GM12865 (cell line): ENCODE data around the gene ADSL.

ENCODE experiments used
- DNase-seq: peaks from one replicate; pipeline ENCODE4 v3.0.0; 2010; ENCODE audit warnings: low read depth
- H3K4me3 ChIP-seq: 2 replicates; pipeline ENCODE4 v1.5.1; 2011; ENCODE audit warnings: mild to moderate bottlenecking, low read depth, low read length, control low read depth
- TF ChIP-seq, protein P1 (sequence below): IDR thresholded peaks from 2 replicates; pipeline ENCODE4 v1.5.1; 2011; ENCODE audit warnings: low read length, control low read depth, low read depth, inconsistent platforms; ENCODE audit not compliant: insufficient read depth; ENCODE audit errors: missing control alignments

Gene ADSL

DNA sequence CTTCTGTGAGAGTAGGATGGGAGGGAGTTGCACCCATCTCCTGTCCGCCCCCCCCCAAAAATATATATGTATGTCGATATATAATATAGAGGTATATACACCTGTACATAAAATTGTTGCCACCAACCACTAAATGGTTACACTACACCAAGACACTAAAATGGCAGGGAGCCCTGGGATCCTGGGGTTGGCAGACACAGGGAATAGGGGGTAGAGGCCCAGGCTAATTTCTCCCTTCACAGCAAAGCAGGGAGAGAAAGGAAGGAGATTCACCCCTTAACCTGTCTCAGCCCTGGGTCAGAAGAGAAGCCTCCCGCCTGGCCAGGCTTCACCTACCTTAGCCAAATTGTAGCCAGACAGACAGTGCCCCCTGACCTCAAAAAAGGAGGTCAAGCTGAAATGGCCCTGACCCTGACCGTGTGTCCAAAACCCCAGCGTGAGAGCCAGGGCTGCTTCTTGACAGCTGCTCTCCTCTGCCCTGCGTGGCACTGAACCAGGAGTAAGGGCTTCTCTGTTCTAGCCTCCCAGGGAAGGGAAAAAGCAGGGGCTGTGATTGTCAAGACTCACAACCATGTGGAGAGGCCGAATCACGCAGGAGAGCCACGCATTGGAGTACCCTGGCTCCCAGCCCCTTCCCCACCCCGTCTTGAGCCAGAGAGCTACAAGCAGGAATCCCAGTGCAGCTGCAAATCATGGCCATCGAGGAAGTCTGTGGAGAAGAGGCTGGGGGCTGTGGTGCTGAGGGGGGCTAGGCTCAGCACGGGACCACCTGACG is 64.6 kb downstream of the ADSL start:
- TF ChIP-seq, protein P1, sequence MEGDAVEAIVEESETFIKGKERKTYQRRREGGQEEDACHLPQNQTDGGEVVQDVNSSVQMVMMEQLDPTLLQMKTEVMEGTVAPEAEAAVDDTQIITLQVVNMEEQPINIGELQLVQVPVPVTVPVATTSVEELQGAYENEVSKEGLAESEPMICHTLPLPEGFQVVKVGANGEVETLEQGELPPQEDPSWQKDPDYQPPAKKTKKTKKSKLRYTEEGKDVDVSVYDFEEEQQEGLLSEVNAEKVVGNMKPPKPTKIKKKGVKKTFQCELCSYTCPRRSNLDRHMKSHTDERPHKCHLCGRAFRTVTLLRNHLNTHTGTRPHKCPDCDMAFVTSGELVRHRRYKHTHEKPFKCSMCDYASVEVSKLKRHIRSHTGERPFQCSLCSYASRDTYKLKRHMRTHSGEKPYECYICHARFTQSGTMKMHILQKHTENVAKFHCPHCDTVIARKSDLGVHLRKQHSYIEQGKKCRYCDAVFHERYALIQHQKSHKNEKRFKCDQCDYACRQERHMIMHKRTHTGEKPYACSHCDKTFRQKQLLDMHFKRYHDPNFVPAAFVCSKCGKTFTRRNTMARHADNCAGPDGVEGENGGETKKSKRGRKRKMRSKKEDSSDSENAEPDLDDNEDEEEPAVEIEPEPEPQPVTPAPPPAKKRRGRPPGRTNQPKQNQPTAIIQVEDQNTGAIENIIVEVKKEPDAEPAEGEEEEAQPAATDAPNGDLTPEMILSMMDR: no peak
- H3K4me3 ChIP-seq: no peak overlapping the region
- no peak for DNase-seq

GRCh38 chr22:40411506-40411861 is 65.2 kb downstream of the ADSL start:
- no peak overlapping the region for H3K4me3 ChIP-seq
- DNase-seq: no peak
- TF ChIP-seq, protein P1: no peak

- peak; percentile 84 for DNase-seq
- TF ChIP-seq, protein P1: no peak
- no peak overlapping the region for H3K4me3 ChIP-seq
Observed at GRCh38 chr22:40412441-40412840, 66.1 kb downstream of the ADSL start.

DNA sequence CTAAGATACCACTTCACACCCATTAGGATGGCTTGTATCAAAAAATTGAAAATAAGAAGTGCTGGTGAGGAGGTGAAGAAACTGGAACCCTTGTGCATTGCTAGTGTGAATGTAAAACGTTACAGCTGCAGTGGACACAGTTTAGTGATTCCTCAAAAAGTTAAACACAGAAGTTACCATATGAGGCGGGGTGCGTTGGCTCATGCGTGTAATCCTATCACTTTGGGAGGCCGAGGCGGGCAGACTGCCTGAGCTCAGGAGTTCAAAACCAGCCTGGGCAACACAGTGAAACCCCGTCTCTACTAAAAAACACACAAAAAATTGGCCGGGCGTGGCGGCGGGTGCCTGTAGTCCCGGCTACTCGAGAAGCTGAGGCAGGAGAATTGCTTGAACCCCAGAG is 67.6 kb downstream of the ADSL start:
- TF ChIP-seq, protein P1: no peak
- DNase-seq: no peak
- no peak overlapping the region for H3K4me3 ChIP-seq

- DNase-seq: no peak
- TF ChIP-seq, protein P1: no peak
- H3K4me3 ChIP-seq: no peak overlapping the region
Observed at GRCh38 chr22:40414311-40414710, 68.0 kb downstream of the ADSL start.

DNA sequence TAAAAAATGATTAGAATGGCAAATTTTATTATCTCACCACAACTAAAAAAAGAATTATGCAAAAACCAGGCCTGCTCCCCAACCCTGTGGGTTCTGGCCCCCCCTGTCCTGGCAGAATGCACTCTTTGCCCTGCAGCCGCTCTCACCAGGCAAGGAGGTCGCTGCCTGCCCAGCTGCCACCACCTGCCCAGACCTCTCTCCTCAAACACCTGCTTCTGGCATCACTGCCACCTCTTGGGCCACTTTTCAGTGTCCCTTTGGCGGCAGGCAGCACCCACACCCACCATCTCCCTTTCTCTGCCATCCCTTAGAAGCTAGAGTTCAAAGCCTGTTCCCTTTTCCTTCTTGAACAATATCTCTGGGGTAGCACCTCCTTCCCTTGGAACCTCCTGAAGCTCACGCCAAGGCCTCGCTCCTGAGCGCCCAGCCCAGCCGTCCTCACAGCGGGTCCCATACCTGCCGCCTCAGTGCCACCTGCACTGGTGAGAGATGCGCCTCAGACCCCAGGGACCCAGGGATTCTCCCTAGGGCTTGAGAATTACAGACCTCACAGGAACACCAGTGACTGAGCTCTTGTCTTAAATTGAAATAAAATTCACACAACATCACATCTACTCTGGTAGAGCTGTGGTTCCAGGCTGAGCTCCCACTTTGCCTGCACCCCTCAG is 68.7 kb downstream of the ADSL start:
- DNase-seq: peak; percentile 43
- H3K4me3 ChIP-seq: no peak overlapping the region
- TF ChIP-seq, protein P1: no peak
